Renal cortical epithelial cell (primary cell): ENCODE measurements around the gene THOP1. TPM values are rescaled to one million over a fixed set of nuclear protein-coding genes. Genes with fewer than 3 reads are reported as not detected.
A peak's percentile ranks its signal among the peaks of the same experiment; 100 is the strongest.

ENCODE experiments used
- DNase-seq: peaks from one replicate; pipeline ENCODE4 v3.0.0-alpha.2; 2011; ENCODE audit warnings: low read depth
- total RNA-seq: library from RNA; depleted of rRNA; stranded (reverse); fragments of >200 nt; gene quantifications from 2 replicates; pipeline ENCODE4 v1.2.3, GENCODE V29; 2014

The THOP1 gene
- total RNA-seq: 73.8 and 80.8 TPM in 2 replicates

GRCh38 chr19:2785244-2785997 lies at the start of gene THOP1:
Gene THOP1, plus strand, starts transcription at chr19:2785503. Its CDS starts 160 bp downstream, at chr19:2785663.
- DNase-seq: peak; percentile 95

- no peak for DNase-seq
These were observed 48.6 kb upstream of the THOP1 start for GRCh38 chr19:2736550-2737190.

GRCh38 chr19:2739602-2740313 lies 45.5 kb upstream of the THOP1 start, which contains the start of gene SLC39A3:
Gene SLC39A3, minus strand, starts transcription at chr19:2740017. Its CDS starts 2,760 bp downstream, at chr19:2737257.
- DNase-seq: peak; percentile 92

GRCh38 chr19:2740314-2740656 lies 45.0 kb upstream of the THOP1 start:
- DNase-seq: no peak

GRCh38 chr19:2743099-2743498 lies 42.2 kb upstream of the THOP1 start:
- no peak for DNase-seq

GRCh38 chr19:2744113-2744512 lies 41.2 kb upstream of the THOP1 start:
- DNase-seq: no peak

- no peak for DNase-seq
These were observed 38.0 kb upstream of the THOP1 start for GRCh38 chr19:2747349-2747748.

GRCh38 chr19:2750808-2751437 lies 34.4 kb upstream of the THOP1 start:
- DNase-seq: no peak

GRCh38 chr19:2751438-2751830 lies 33.9 kb upstream of the THOP1 start:
- DNase-seq: no peak

GRCh38 chr19:2754659-2755447 lies 30.4 kb upstream of the THOP1 start:
- DNase-seq: no peak

GRCh38 chr19:2755448-2755705 lies 29.9 kb upstream of the THOP1 start:
- no peak for DNase-seq

GRCh38 chr19:2755811-2756210 lies 29.5 kb upstream of the THOP1 start:
- DNase-seq: no peak

- no peak for DNase-seq
These were observed 28.8 kb upstream of the THOP1 start for GRCh38 chr19:2756477-2756876.

GRCh38 chr19:2756921-2757881 lies 28.1 kb upstream of the THOP1 start:
- DNase-seq: no peak

- DNase-seq: no peak
These were observed 26.5 kb upstream of the THOP1 start for GRCh38 chr19:2758601-2759313.

GRCh38 chr19:2759362-2759761 lies 25.9 kb upstream of the THOP1 start:
- no peak for DNase-seq

GRCh38 chr19:2759965-2760364 lies 25.3 kb upstream of the THOP1 start:
- DNase-seq: no peak

- no peak for DNase-seq
These were observed 24.0 kb upstream of the THOP1 start for GRCh38 chr19:2761309-2761677.

- DNase-seq: no peak
These were observed 23.2 kb upstream of the THOP1 start for GRCh38 chr19:2761876-2762782.
